ENCODE results near the gene GLT6D1. TPM values are rescaled to one million over a fixed set of nuclear protein-coding genes. Genes with fewer than 3 reads are reported as not detected.

GLT6D1 gene
- total and polyA plus RNA-seq, 2 of the 8 experiments (the other 6 are each of a cell fraction or from before 2014, with no cell fraction given): 1.3 to 2.1 TPM

- DNase-seq (ENCODE audit: low read depth in 1 of 2, low spot score in 2 of 2): peak in 1 of 2 experiments; percentile 45
- peaks cover 0 to 31% (median 3%) of the 10 kb centered on the region in 4 experiments; a peak in 6 of 8 replicates for H3K36me3 ChIP-seq (ENCODE audit: control insufficient read depth in 2 of 4, insufficient read depth in 4 of 4, low read length in 3 of 4)
- H2BK120ac ChIP-seq (replicated peaks; ENCODE audit: low read depth, low read length): peak overlapping the region; percentile 98
- H3K27ac ChIP-seq (ENCODE audit: low read depth, low read length): peak overlapping the region; percentile 67; the same call in 1 of the 2 replicates
- peak overlapping the region; percentile 91 for H2BK20ac ChIP-seq (ENCODE audit: low read length)
- peak overlapping the region; percentile 40 for H3K14ac ChIP-seq (ENCODE audit: insufficient read length)
- peak overlapping the region; percentile 100 for H4K91ac ChIP-seq (replicated peaks; ENCODE audit: insufficient read length, low read length)
- TF ChIP-seq TEAD4 (IDR thresholded peaks at IDR 0.05; ENCODE audit: low read depth, low read length): 0 out of 2 replicates have a peak, but pooled peaks have one; percentile 5
- no peak for TF ChIP-seq POLR2AphosphoS5 (IDR thresholded peaks at IDR 0.05; ENCODE audit: low read depth, low read length)
- TF ChIP-seq YY1 (IDR thresholded peaks at IDR 0.05; ENCODE audit: low read depth, low read length): no peak
- H3K56ac ChIP-seq (replicated peaks; ENCODE audit: insufficient read length, low read depth, low read length): peak overlapping the region; percentile 59
- H2BK12ac ChIP-seq (ENCODE audit: low read depth, low read length): peak overlapping the region; percentile 99
- no peaks in the 10 kb centered on the region for H3K27me3 ChIP-seq (replicated peaks in 1 of 4; ENCODE audit: control insufficient read depth in 3 of 4, extremely low read depth in 1 of 4, insufficient read depth in 3 of 4, low read length in 3 of 4)
- peak overlapping the region; percentile 99 for H2AK5ac ChIP-seq (ENCODE audit: low read depth, low read length)
- H4K5ac ChIP-seq (ENCODE audit: insufficient read length, low read depth, low read length): peak overlapping the region; percentile 73
- H4K8ac ChIP-seq (ENCODE audit: extremely low read depth, insufficient read depth, low read length): no peak overlapping the region
- 90% methylated on average over 17 of the region's 17 CpGs; no CpG with 5 or more reads in 1 of the 2 experiments for WGBS, 2 experiments (ENCODE audit: extremely low coverage in 1 of 2, insufficient coverage in 1 of 2, insufficient read length in 1 of 2, insufficient replicate concordance in 2 of 2, low coverage in 1 of 2, low lambda C conversion rate in 2 of 2, missing lambda C conversion rate in 1 of 2)
- H3K9me3 ChIP-seq (ENCODE audit: insufficient read depth in 2 of 2, low read depth in 1 of 2, low read length in 1 of 2): peaks cover 31 to 40% of the 10 kb centered on the region in 2 experiments
- H3K79me2 ChIP-seq (ENCODE audit: control insufficient read depth in 1 of 2, insufficient read depth in 2 of 2, low read length in 2 of 2): no peaks in the 10 kb centered on the region
- ChIA-PET POLR2A (ENCODE audit: partially characterized antibody) (interaction anchor here (0.9 to 3.0 kb wide), 3 partner anchors 10 to 17 kb away, joined by 3 to 19 read pairs (median 4); partner anchors contain the start of gene LCN9), CTCF (ENCODE audit: partially characterized antibody) (interaction anchor here (1.1 to 1.9 kb wide), 4 partner anchors 11 to 47 kb away, joined by 3 read pairs; partner anchors contain the start of gene GLT6D1)
- H2BK5ac ChIP-seq (ENCODE audit: low read depth, low read length): peak overlapping the region; percentile 94; the same call in 1 of the 2 replicates
- H3K23ac ChIP-seq (ENCODE audit: insufficient read length): peak overlapping the region; percentile 9
- H3K9ac ChIP-seq (replicated peaks in 1 of 4; ENCODE audit: extremely low read depth in 1 of 4, low read depth in 3 of 4, low read length in 3 of 4): no peak overlapping the region
- peaks cover 4 to 16% (median 6%) of the 10 kb centered on the region in 4 experiments; a peak in 6 of 7 replicates for H3K4me1 ChIP-seq (replicated peaks in 1 of 4; ENCODE audit: control insufficient read depth in 3 of 4, insufficient read depth in 4 of 4, low read length in 3 of 4)
- H2AFZ ChIP-seq (ENCODE audit: low read length): no peak overlapping the region
- H2BK15ac ChIP-seq (ENCODE audit: low read length): peak overlapping the region; percentile 98
- H3K4ac ChIP-seq (replicated peaks; ENCODE audit: insufficient read length, low read depth, low read length): peak overlapping the region; percentile 100
- no peaks in the 10 kb centered on the region for H3K79me1 ChIP-seq (ENCODE audit: low read depth, low read length)
- H3K23me2 ChIP-seq (ENCODE audit: low read depth, low read length): peaks cover 4% of the 10 kb centered on the region
- H3K18ac ChIP-seq (ENCODE audit: extremely low read depth, low read length): peak overlapping the region; percentile 91
- peak overlapping the region in 2 of 4 experiments; percentile 26 to 58; a peak in 3 of 8 replicates for H3K4me3 ChIP-seq (ENCODE audit: extremely low read depth in 1 of 4, insufficient read depth in 2 of 4, low read depth in 3 of 4, low read length in 4 of 4)
- H4K20me1 ChIP-seq (replicated peaks in 1 of 2; ENCODE audit: control insufficient read depth in 1 of 2, insufficient read depth in 2 of 2, low read length in 2 of 2): peaks cover 0 to 4% of the 10 kb centered on the region in 2 experiments
- peak overlapping the region; percentile 63 to 73 for H3K4me2 ChIP-seq (ENCODE audit: insufficient read depth in 1 of 2, low read depth in 2 of 2, low read length in 2 of 2)
- FAIRE-seq: peak; percentile 13
Measured at GRCh38 chr9:135650408-135650807, 11.1 kb upstream of the GLT6D1 start.

Data from H1 (cell line).